22Rv1 (cell line): ENCODE data around the gene EGLN3.

Experiments used
- CTCF ChIP-seq: fragments of 450-650 bp; IDR thresholded peaks from 2 replicates; pipeline ENCODE4 v1.5.1; 2017; ENCODE audit warnings: mild to moderate bottlenecking
- ZFX ChIP-seq: fragments of 450-650 bp; IDR thresholded peaks from 2 replicates; pipeline ENCODE4 v1.6.1; 2017; ENCODE audit warnings: antibody characterized with exemption, borderline replicate concordance

GRCh38 chr14:33934938-33935337 lies 15.9 kb downstream of the EGLN3 start:
- TF ChIP-seq CTCF (no peak), ZFX (no peak)
